Measurements from ENCODE around the gene ARHGEF39.

DNA sequence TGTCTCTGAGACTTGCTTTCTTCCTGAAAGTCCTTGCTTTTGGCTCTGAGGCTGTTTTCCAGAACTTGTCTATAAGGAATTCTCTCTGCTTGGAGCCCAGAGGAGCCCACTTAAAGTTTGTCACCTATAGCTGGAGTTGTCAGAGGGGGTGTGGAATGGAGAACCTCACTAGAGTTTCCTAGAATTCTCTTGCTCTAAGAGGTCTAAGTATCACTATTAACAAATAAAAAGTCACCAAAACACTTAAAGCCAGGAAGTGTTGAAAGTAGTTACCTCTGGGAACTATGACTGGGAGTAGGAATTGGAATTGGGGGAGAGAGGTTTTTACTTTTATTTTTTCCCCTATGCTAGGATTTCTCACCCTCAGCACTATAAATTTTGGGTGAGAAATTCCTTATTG, 29.3 kb downstream of the ARHGEF39 start:
- TF ChIP-seq CTCF (IDR thresholded peaks at IDR 0.05; ENCODE audit: poor library complexity) (no peak), EZH2 (IDR thresholded peaks at IDR 0.05; ENCODE audit: borderline replicate concordance) (no peak)

All from hepatocyte (in vitro differentiated cells).